Measurements from ENCODE around the gene CROCC2.

- TF ChIP-seq CTCF (IDR thresholded peaks at IDR 0.05; ENCODE audit: low read length) (no peak), EZH2 (IDR thresholded peaks at IDR 0.05; ENCODE audit: borderline replicate concordance, low read length) (no peak)
Measured at GRCh38 chr2:240921995-240922244, 15.8 kb downstream of the CROCC2 start.
